GM23338 (cell line): Measurements from ENCODE around the gene CYB5D1.

Experiments
- EZH2 ChIP-seq: fragments of 200-600 bp; sonication (generic); IDR thresholded peaks from one replicate; pipeline ENCODE4 v1.8.0; 2017; ENCODE audit warnings: antibody characterized with exemption, mild to moderate bottlenecking, low read depth; ENCODE audit not compliant: unreplicated experiment
- TF ChIP-seq, protein P1 (sequence below): IDR thresholded peaks from one replicate; pipeline ENCODE4 v1.6.1; 2018; ENCODE audit warnings: antibody characterized with exemption; ENCODE audit not compliant: unreplicated experiment
- TF ChIP-seq, protein P2 (sequence below), 2 experiments: fragments of 200-600 bp in 1 of 2; sonication (generic) in 1 of 2; conservative IDR thresholded peaks; 2 replicates each; pipeline versions ENCODE4 v1.5.1 to v1.6.1; 2016 to 2017; ENCODE audit warnings: antibody characterized with exemption in 2 of 2, low read depth in 2 of 2, mild to moderate bottlenecking in 2 of 2, moderate library complexity in 1 of 2

DNA sequence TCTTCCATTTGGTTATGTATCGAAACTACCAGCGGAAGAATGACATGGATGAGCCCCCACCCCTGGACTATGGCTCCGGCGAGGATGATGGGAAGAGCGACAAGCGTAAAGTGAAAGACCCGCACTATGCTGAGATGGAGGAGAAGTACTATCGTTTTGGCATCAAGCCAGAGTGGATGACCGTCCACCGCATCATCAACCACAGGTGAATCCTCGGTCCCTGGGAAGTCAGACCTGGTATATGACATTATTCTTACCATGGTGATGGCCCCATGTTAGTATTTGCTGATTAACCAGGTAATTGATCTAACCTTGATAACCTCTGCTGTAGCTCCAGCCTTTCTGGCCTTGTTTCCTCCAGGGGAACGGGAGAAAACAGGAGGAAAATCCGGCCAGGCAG, 39.3 kb downstream of the CYB5D1 start:
- TF ChIP-seq, protein P1, sequence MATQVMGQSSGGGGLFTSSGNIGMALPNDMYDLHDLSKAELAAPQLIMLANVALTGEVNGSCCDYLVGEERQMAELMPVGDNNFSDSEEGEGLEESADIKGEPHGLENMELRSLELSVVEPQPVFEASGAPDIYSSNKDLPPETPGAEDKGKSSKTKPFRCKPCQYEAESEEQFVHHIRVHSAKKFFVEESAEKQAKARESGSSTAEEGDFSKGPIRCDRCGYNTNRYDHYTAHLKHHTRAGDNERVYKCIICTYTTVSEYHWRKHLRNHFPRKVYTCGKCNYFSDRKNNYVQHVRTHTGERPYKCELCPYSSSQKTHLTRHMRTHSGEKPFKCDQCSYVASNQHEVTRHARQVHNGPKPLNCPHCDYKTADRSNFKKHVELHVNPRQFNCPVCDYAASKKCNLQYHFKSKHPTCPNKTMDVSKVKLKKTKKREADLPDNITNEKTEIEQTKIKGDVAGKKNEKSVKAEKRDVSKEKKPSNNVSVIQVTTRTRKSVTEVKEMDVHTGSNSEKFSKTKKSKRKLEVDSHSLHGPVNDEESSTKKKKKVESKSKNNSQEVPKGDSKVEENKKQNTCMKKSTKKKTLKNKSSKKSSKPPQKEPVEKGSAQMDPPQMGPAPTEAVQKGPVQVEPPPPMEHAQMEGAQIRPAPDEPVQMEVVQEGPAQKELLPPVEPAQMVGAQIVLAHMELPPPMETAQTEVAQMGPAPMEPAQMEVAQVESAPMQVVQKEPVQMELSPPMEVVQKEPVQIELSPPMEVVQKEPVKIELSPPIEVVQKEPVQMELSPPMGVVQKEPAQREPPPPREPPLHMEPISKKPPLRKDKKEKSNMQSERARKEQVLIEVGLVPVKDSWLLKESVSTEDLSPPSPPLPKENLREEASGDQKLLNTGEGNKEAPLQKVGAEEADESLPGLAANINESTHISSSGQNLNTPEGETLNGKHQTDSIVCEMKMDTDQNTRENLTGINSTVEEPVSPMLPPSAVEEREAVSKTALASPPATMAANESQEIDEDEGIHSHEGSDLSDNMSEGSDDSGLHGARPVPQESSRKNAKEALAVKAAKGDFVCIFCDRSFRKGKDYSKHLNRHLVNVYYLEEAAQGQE, result no peak
- TF ChIP-seq, protein P2, sequence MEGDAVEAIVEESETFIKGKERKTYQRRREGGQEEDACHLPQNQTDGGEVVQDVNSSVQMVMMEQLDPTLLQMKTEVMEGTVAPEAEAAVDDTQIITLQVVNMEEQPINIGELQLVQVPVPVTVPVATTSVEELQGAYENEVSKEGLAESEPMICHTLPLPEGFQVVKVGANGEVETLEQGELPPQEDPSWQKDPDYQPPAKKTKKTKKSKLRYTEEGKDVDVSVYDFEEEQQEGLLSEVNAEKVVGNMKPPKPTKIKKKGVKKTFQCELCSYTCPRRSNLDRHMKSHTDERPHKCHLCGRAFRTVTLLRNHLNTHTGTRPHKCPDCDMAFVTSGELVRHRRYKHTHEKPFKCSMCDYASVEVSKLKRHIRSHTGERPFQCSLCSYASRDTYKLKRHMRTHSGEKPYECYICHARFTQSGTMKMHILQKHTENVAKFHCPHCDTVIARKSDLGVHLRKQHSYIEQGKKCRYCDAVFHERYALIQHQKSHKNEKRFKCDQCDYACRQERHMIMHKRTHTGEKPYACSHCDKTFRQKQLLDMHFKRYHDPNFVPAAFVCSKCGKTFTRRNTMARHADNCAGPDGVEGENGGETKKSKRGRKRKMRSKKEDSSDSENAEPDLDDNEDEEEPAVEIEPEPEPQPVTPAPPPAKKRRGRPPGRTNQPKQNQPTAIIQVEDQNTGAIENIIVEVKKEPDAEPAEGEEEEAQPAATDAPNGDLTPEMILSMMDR (conservative IDR thresholded peaks at IDR 0.05; ENCODE audit: low read depth in 2 of 2), result no peak
- TF ChIP-seq EZH2, result no peak
